D721Med (cell line): Measurements from ENCODE around the gene FN3K.

Experiments used
- DNase-seq: peaks from one replicate; pipeline ENCODE4 v3.0.0; 2011; ENCODE audit warnings: low spot score; ENCODE audit not compliant: insufficient read length
- FAIRE-seq: peaks from 2 replicates; lab custom pipeline; 2011; peaks lifted over from hg19 to GRCh38; lab: Jason Lieb, UNC
- CTCF ChIP-seq: IDR thresholded peaks from 2 replicates; pipeline ENCODE4 v1.5.1; 2012; ENCODE audit warnings: mild to moderate bottlenecking, control low read depth; ENCODE audit not compliant: insufficient read depth; ENCODE audit errors: missing control alignments

Gene FN3K

GRCh38 chr17:82691714-82692113 lies 43.7 kb upstream of the FN3K start:
- TF ChIP-seq CTCF: no peak
- FAIRE-seq (no peak), DNase-seq (no peak)

- FAIRE-seq (no peak), DNase-seq (no peak)
- TF ChIP-seq CTCF: no peak
Observed at GRCh38 chr17:82692268-82692667, 43.1 kb upstream of the FN3K start.

GRCh38 chr17:82693168-82693867 lies 42.1 kb upstream of the FN3K start:
- FAIRE-seq (no peak), DNase-seq (no peak)
- TF ChIP-seq CTCF: no peak

- FAIRE-seq (no peak), DNase-seq (no peak)
- no peak for TF ChIP-seq CTCF
Observed at GRCh38 chr17:82694647-82695046, 40.8 kb upstream of the FN3K start.

GRCh38 chr17:82696259-82696658 lies 39.2 kb upstream of the FN3K start:
- no peak for FAIRE-seq
- no peak for TF ChIP-seq CTCF
- DNase-seq: no peak

- DNase-seq (no peak), FAIRE-seq (no peak)
- no peak for TF ChIP-seq CTCF
Observed at GRCh38 chr17:82696916-82697807, 38.3 kb upstream of the FN3K start.

- FAIRE-seq (no peak), DNase-seq (no peak)
- TF ChIP-seq CTCF: no peak
Observed at GRCh38 chr17:82697808-82698064, 37.7 kb upstream of the FN3K start.
